NCI-H128 (cell line): ENCODE data around the gene MYBBP1A.

Experiments used
- DNase-seq: peaks from one replicate; lab custom pipeline; 2025; ENCODE audit not compliant: unreplicated experiment; lab: John Stamatoyannopoulos, UW

MYBBP1A gene

GRCh38 chr17:4551141-4551540 lies 4.0 kb downstream of the MYBBP1A start:
- DNase-seq: no peak

GRCh38 chr17:4550534-4551039 lies 4.6 kb downstream of the MYBBP1A start:
- DNase-seq: no peak

- no peak for DNase-seq
Observed at GRCh38 chr17:4549781-4550533, 5.2 kb downstream of the MYBBP1A start.

- no peak for DNase-seq
Observed at GRCh38 chr17:4548721-4549531, 6.3 kb downstream of the MYBBP1A start.

- no peak for DNase-seq
Observed at GRCh38 chr17:4548061-4548461, 7.1 kb downstream of the MYBBP1A start.

GRCh38 chr17:4547118-4547906 lies 7.9 kb downstream of the MYBBP1A start:
- DNase-seq: no peak

- no peak for DNase-seq
Observed at GRCh38 chr17:4545217-4545951, 9.8 kb downstream of the MYBBP1A start.

- no peak for DNase-seq
Observed at GRCh38 chr17:4544951-4545216, 10.3 kb downstream of the MYBBP1A start.

GRCh38 chr17:4544135-4544950 lies 10.8 kb downstream of the MYBBP1A start:
- DNase-seq: no peak

- no peak for DNase-seq
Observed at GRCh38 chr17:4543557-4544026, 11.6 kb downstream of the MYBBP1A start.

- no peak for DNase-seq
Observed at GRCh38 chr17:4542726-4543191, 12.4 kb downstream of the MYBBP1A start.

- no peak for DNase-seq
Observed at GRCh38 chr17:4542003-4542725, 13.0 kb downstream of the MYBBP1A start.

- DNase-seq: no peak
Observed at GRCh38 chr17:4541328-4542002, 13.7 kb downstream of the MYBBP1A start.

GRCh38 chr17:4540687-4541327 lies 14.4 kb downstream of the MYBBP1A start:
- DNase-seq: no peak

- no peak for DNase-seq
Observed at GRCh38 chr17:4540224-4540651, 14.9 kb downstream of the MYBBP1A start.

- DNase-seq: no peak
Observed at GRCh38 chr17:4539576-4540223, 15.5 kb downstream of the MYBBP1A start.

- DNase-seq: no peak
Observed at GRCh38 chr17:4539025-4539424, 16.2 kb downstream of the MYBBP1A start.
